ENCODE data around the gene SRSF9. TPM values are rescaled to one million over a fixed set of nuclear protein-coding genes. Genes with fewer than 3 reads are reported as not detected.

Gene SRSF9
- total RNA-seq, 1 experiment from 2014 or later, result 319 TPM

GRCh38 chr12:120429368-120429767 lies 40.2 kb downstream of the SRSF9 start:
- H3K9me2 ChIP-seq (replicated peaks; ENCODE audit: low read length), result no peaks in the 10 kb centered on the region
- H3K79me2 ChIP-seq (ENCODE audit: low read length), result no peaks in the 10 kb centered on the region
- no peaks in the 10 kb centered on the region for H4K20me1 ChIP-seq (ENCODE audit: low read length)
- no peaks in the 10 kb centered on the region; the same call in 1 of the 2 replicates for H3K36me3 ChIP-seq (ENCODE audit: low read depth, low read length)
- H3K27me3 ChIP-seq (ENCODE audit: low read length), result no peaks in the 10 kb centered on the region
- no peak overlapping the region for H3K4me2 ChIP-seq (ENCODE audit: low read length)
- H3K9ac ChIP-seq (ENCODE audit: low read length), result no peak overlapping the region
- H3F3A ChIP-seq (ENCODE audit: low read length, unreplicated experiment), result peaks cover 3% of the 10 kb centered on the region
- no peak overlapping the region for H2AFZ ChIP-seq (ENCODE audit: low read length)
- no peak for ATAC-seq
- BruUV-seq (replicated peaks), result no TSS peak
- no peaks in the 10 kb centered on the region for H3K4me1 ChIP-seq (ENCODE audit: insufficient read depth, low read length)
- no peak overlapping the region for H3K4me3 ChIP-seq (ENCODE audit: low read length)
- TF ChIP-seq EZH2 (IDR thresholded peaks at IDR 0.05; ENCODE audit: low read length, unreplicated experiment), result no peak
- no peak for TF ChIP-seq EZH2phosphoT487 (IDR thresholded peaks at IDR 0.05; ENCODE audit: borderline replicate concordance, low read length)
- no peak for TF ChIP-seq CTCF (conservative IDR thresholded peaks at IDR 0.05; ENCODE audit: low read depth, low read length)
- H3K27ac ChIP-seq (ENCODE audit: low read length), result no peak overlapping the region
- ChIA-PET POLR2A (ENCODE audit: unreplicated experiment) (no interaction called here), CTCF (interaction anchor here (0.5 to 0.8 kb wide), 2 partner anchors 66 to 72 kb away, joined by 6 to 14 read pairs; no protein-coding TSS in a partner anchor)
- no peaks in the 10 kb centered on the region for H3K9me3 ChIP-seq (ENCODE audit: low read length)
- no peak for DNase-seq
- intact Hi-C loops (cut with micrococcal nuclease), result no loop called here

GRCh38 chr12:120428597-120429229 lies 40.8 kb downstream of the SRSF9 start:
- intact Hi-C loops (cut with micrococcal nuclease), result no loop called here
- no peak; the same call in 1 of the 2 replicates for ATAC-seq
- BruUV-seq (replicated peaks), result no TSS peak

More at GRCh38 chr12:120428597-120429229, 40.8 kb downstream of the SRSF9 start:
- DNase-seq, result no peak
- Histone ChIP-seq H3K9ac (ENCODE audit: low read length) (no peak overlapping the region), H3K4me3 (ENCODE audit: low read length) (no peak overlapping the region), H4K20me1 (ENCODE audit: low read length) (no peaks in the 10 kb centered on the region), H3K9me3 (ENCODE audit: low read length) (no peaks in the 10 kb centered on the region), H3K27ac (ENCODE audit: low read length) (no peak overlapping the region), H3K36me3 (ENCODE audit: low read depth, low read length) (no peaks in the 10 kb centered on the region; the same call in 1 of the 2 replicates), H3K79me2 (ENCODE audit: low read length) (no peaks in the 10 kb centered on the region), H3K27me3 (ENCODE audit: low read length) (no peaks in the 10 kb centered on the region), H3K4me1 (ENCODE audit: insufficient read depth, low read length) (no peaks in the 10 kb centered on the region), H3K9me2 (replicated peaks; ENCODE audit: low read length) (no peaks in the 10 kb centered on the region), H3F3A (ENCODE audit: low read length, unreplicated experiment) (peaks cover 3% of the 10 kb centered on the region), H2AFZ (ENCODE audit: low read length) (no peak overlapping the region), H3K4me2 (ENCODE audit: low read length) (no peak overlapping the region)
- POLR2A ChIA-PET (ENCODE audit: unreplicated experiment), result no interaction called here
- TF ChIP-seq EZH2phosphoT487 (IDR thresholded peaks at IDR 0.05; ENCODE audit: borderline replicate concordance, low read length) (no peak), EZH2 (IDR thresholded peaks at IDR 0.05; ENCODE audit: low read length, unreplicated experiment) (no peak), CTCF (conservative IDR thresholded peaks at IDR 0.05; ENCODE audit: low read depth, low read length) (no peak)
- CTCF ChIA-PET, result interaction anchor here (0.5 to 0.8 kb wide), 2 partner anchors 65 to 72 kb away, joined by 6 to 14 read pairs; no protein-coding TSS in a partner anchor
